Effector CD4-positive, alpha-beta T cell (primary cell): Measurements from ENCODE around the gene NALCN. TPM values are rescaled to one million over a fixed set of nuclear protein-coding genes. Genes with fewer than 3 reads are reported as not detected.

ENCODE experiments used
- DNase-seq: peaks from one replicate; pipeline ENCODE4 v3.0.0-alpha.2; 2020
- total RNA-seq: gene quantifications from one replicate; lab custom pipeline; 2026; lab: John Stamatoyannopoulos, UW

Gene NALCN
- not detected for total RNA-seq

- no peak for DNase-seq
Measured at GRCh38 chr13:101416181-101417042, at the start of gene NALCN. NALCN (minus strand) TSS chr13:101416508; CDS start chr13:101399126, 17,382 bp downstream.

GRCh38 chr13:101465877-101466276, 49.6 kb upstream of the NALCN start:
- no peak for DNase-seq

- no peak for DNase-seq
Measured at GRCh38 chr13:101457176-101457575, 40.9 kb upstream of the NALCN start.

GRCh38 chr13:101455863-101456262, 39.6 kb upstream of the NALCN start:
- no peak for DNase-seq

GRCh38 chr13:101454767-101455166, 38.5 kb upstream of the NALCN start:
- no peak for DNase-seq

- no peak for DNase-seq
Measured at GRCh38 chr13:101453784-101454201, 37.5 kb upstream of the NALCN start.

DNA sequence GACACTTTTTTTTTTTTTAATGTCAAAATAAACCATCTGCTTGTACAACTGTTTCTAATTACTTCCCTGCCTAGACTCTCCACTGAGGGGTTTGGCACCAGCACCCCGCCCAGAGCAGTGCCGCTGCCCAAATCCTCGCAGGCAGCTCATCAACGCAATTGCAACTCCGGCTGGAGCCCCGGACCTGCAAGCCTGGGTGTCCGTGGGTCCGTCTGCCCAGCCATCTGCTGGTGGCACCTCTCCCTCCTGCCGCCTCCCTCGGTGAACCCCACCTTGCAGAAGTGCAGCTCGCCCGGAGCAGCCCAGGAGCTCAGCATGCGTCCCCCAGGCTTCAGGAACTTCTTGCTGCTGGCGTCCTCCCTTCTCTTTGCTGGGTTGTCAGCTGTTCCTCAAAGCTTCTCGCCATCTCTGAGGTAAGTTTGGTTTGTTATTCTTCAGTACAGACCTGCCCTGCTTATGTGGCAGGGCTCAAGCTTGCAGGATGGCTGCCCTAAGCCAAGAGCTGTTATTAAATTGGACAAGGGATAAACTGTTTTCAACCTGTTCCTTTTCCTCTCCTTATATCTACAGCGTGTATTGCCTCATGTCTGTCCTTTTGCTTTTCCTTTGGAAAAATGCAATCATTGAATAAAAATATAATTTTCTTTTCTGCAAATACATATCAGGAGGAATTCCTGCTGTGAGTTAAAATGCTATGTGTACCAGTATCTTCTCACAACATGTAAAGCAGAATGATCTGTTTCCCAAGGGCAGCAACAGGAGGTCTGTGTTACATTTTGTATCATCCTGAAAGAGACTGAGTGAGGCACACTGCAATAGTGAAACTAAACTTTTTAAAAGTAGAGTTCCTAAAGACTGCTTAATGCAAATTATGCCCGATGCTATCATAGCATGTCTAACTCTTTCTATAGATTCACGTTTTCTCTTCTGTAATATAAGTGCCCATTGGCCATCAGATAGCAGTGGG, 36.5 kb upstream of the NALCN start, which contains the start of gene ITGBL1:
Gene ITGBL1, plus strand, starts transcription at position 157 of the 967 bp plus-strand sequence. Its CDS starts 159 bp downstream, at position 316.
- DNase-seq: no peak

GRCh38 chr13:101451641-101452040, 35.3 kb upstream of the NALCN start:
- DNase-seq: no peak

DNA sequence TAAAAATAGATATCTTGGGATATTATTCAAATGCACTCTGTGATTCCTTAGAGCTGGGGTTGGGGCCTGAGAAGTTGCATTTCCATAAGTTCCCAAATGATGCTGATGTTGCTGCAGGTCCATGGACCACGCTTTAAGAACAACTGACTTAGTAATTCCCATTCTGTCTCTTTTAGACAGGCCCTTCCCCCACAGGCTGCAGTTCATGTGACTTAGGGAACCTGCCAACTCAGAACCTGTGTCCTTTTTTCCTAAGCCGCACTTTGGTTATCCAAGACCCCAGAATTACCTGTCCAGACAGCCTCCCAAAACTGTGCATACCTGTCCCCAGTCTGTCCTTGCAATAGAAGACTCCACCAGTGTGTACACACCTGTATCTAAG, 34.4 kb upstream of the NALCN start:
- no peak for DNase-seq

GRCh38 chr13:101449790-101450748, 33.8 kb upstream of the NALCN start:
- no peak for DNase-seq

DNA sequence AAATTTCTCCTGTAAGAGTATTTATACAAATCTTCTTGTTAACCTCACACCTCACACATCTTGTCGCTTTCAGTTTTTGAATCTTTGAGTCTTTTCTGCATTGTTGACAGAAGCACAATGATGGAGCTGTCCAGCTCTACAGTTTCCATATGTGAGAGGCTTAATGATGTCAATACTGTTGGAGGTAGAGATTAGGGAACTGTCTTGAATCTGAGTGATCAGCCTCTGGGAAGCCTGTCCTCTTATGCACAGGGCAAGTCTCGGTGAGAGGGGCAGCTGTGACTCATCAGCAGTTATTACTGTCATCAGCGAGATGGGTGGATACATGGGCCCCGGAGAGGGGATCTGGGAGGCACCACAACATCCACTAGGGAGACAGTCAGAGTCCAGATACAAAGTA, 31.5 kb upstream of the NALCN start:
- DNase-seq: no peak

DNA sequence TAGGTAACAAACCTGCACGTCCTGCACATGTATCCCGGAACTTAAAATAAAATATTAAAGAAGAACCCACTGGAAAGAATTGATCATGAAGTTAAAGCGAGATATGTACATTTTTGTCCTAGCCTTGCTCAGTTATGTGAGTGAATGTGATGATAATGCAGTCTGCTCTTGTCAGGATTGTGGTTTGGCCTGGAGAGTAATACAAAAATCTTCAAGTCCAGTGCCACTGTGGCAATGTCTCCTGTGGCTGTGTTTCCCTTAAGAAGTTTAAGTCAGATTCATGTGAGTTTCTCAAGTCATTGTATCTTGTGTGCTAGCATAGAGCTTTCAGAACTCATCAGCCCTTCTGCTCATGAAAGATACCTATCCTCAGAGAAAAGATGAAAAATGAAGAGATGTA, 18.2 kb upstream of the NALCN start:
- DNase-seq: no peak

DNA sequence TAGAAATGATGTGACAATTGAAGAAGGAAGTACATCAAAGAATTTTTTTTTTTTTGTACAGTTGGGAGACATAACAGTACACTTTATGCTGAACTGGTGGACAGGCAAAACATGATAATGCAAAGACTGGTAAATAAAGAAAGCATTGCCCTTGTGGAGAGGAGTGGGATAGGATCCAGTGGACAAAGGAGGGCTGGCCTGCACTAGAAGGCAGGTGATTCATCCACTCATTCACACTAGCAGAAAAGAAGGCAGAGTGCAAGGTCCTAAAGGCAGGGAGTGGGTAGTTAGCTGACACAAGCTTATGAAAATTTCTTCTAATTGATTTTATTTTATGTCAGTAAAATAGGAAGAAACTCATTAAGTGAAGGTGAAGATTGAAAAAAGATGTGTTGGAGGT, 17.6 kb upstream of the NALCN start:
- no peak for DNase-seq

DNA sequence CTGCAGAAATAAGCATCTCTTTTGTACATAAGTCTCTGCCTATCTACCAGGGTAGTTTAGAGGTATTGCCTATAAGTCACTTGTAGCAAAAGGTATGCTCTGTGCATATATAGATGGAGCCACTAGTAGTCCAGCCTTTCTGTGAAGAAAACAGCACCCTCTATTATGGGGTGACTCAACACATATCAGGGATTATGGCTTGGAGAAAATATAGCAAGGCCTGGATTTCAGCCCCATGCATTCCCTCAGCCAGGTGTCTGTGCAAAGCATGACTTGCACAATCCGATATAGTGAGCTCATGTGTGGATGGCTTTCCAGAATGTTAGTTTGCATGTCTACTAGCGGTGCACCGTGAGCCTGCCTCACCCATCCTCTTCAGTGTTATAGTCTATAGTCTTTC, 13.4 kb upstream of the NALCN start:
- no peak for DNase-seq

- no peak for DNase-seq
Measured at GRCh38 chr13:101425623-101426022, 9.3 kb upstream of the NALCN start.

DNA sequence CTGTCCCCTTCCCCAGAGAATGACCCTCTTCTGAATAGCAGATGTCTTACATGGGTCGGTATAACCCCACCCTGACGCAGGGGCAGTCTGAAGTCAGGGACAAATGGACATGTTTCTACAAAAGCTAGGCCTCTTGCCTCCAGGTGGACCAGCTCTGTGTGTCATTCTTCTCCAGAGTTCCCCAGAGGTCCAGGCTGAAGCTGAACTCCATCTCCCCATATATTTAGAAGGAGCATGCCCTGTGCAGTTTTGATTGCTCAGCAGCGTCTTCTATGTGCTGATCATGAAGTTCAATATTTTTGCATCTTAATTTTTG, 8.8 kb upstream of the NALCN start:
- DNase-seq: no peak

- DNase-seq: no peak
Measured at GRCh38 chr13:101424381-101425155, 8.3 kb upstream of the NALCN start.

- no peak for DNase-seq
Measured at GRCh38 chr13:101423872-101424271, 7.6 kb upstream of the NALCN start.

DNA sequence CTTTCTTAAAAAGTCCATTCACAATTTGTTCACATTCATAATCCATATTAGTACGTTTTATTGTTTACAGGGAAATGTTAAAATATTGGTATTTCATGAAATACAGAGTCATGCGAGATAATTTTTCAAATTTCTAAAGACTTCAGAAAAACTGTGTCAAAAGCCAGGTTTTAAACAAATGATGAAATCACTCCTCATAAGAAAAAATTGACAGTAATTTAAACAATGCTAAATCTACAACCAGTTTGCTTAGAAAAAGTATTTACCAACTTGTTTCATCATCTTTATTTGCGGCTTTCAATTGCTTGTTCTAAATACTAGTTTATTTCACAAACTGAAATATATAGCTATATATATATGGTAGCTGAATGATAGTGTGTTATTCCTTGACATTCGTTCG, 1.2 kb upstream of the NALCN start:
- no peak for DNase-seq

DNA sequence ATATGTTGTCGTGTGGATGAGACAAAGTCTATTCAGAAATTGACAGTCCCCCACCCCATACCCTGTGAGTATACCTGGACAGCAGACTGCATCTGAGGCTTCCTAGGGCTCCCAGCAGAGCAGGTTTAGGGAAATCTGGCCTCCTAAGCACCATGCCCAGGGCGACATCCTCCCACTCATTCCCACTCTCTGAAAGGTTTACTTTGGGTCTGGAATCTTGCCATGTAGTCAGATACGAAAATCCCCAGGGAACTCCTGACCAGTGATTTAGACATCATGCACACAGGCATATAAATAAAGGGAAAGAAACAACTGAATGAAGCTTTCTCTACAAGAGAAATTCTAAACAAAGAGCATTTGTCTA, 717 bp upstream of the NALCN start:
- no peak for DNase-seq

DNA sequence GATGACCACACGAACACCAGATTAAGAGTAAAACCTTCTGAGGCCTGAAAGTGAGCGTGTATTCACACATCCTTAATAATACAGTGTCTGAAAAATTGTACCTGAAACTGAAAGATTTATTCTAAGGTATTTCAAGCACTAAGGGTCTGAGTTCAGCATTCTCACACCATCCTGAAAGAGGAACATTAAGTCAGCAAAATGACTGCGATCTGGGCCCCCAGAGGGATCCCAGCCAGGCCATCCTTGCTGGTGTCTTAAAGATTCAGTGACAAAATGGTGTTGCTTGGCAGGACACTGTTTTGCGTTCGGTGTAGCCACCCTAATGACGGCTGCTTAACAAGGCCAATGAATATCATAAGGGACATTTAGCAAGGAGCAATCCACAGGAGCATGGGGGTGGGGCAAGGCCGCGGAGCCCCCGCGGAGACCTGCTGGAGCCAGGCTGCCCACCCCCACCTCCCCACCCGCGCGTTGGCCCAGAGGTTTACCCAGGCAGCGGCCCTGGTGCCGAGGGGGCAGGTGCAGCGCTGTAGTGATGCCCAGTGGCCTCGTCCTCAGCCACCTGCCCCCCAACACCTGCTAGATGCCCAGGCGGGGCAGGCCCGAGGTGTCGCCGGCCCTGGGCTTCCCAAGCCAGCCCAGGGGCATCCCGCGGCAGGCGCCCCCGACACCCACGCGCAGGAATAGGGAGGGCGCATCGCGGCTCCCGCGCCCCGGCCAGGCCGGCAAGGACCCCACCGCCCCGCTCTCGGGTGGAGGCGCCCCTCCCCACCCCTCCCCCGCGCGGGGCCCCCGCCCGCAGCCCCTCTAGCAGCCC, 742 bp downstream of the NALCN start:
- DNase-seq: no peak
